Common myeloid progenitor, CD34-positive (primary cell): ENCODE results near the gene FN1.
A peak's percentile ranks its signal among the peaks of the same experiment; 100 is the strongest.

ENCODE experiments used
- CTCF ChIA-PET: fragments of 350-600 bp; sonication (Branson Sonifier 250); formaldehyde crosslinking; loops from one replicate; lab custom pipeline; 2021; ENCODE audit warnings: antibody characterized with exemption; lab: Charles Lee
- POLR2A ChIA-PET: fragments of 350-600 bp; sonication (Branson Sonifier 250); formaldehyde crosslinking; loops from one replicate; lab custom pipeline; 2021; ENCODE audit warnings: antibody characterized with exemption; lab: Charles Lee
- DNase-seq, 3 donors: peaks; one replicate each; pipeline versions ENCODE4 v3.0.0 to v3.0.0-alpha.2; 2013
- H3K27ac ChIP-seq, 2 experiments: 1 replicate in 1 of 2; 2 replicates in 1 of 2; pipeline ENCODE4 v1.7.0; 2013; ENCODE audit warnings: inconsistent platforms in 2 of 2, low read length in 2 of 2, mild to moderate bottlenecking in 2 of 2, low read depth in 1 of 2, moderate library complexity in 1 of 2; ENCODE audit not compliant: severe bottlenecking in 2 of 2, insufficient read depth in 1 of 2, poor library complexity in 1 of 2
- H3K27me3 ChIP-seq, 5 experiments: replicated peaks in 2 of 5; 1 replicate in 3 of 5; 2 replicates in 2 of 5; pipeline versions ENCODE4 v1.6.1 to v1.7.0; 2013; ENCODE audit warnings: low read length in 4 of 5, mild to moderate bottlenecking in 2 of 5, moderate library complexity in 2 of 5, inconsistent platforms in 1 of 5; ENCODE audit not compliant: insufficient read depth in 5 of 5, control insufficient read depth in 4 of 5
- H3K36me3 ChIP-seq, 4 experiments: 1 replicate in 2 of 4; 2 replicates in 2 of 4; pipeline versions ENCODE4 v1.6.1 to v1.7.0; 2013; ENCODE audit warnings: low read length in 3 of 4, control low read depth in 1 of 4, mild to moderate bottlenecking in 1 of 4; ENCODE audit not compliant: control insufficient read depth in 4 of 4, insufficient read depth in 4 of 4
- H3K4me1 ChIP-seq, 4 experiments: 1 replicate in 3 of 4; 2 replicates in 1 of 4; pipeline versions ENCODE4 v1.6.1 to v1.7.1; 2013; ENCODE audit warnings: low read length in 3 of 4, mild to moderate bottlenecking in 3 of 4, control low read depth in 1 of 4, inconsistent platforms in 1 of 4, moderate library complexity in 1 of 4; ENCODE audit not compliant: control insufficient read depth in 4 of 4, insufficient read depth in 4 of 4; ENCODE audit errors: control extremely low read depth in 1 of 4
- H3K4me3 ChIP-seq, 7 experiments: 1 replicate in 4 of 7; 2 replicates in 3 of 7; pipeline versions ENCODE4 v1.5.1 to v1.7.0; 2013; ENCODE audit warnings: mild to moderate bottlenecking in 7 of 7, low read length in 6 of 7, moderate library complexity in 6 of 7, inconsistent platforms in 2 of 7, low read depth in 2 of 7, control low read depth in 1 of 7; ENCODE audit not compliant: insufficient read depth in 4 of 7, control insufficient read depth in 1 of 7; ENCODE audit errors: extremely low read depth in 1 of 7
- H3K9me3 ChIP-seq, 5 experiments: 1 replicate in 4 of 5; 2 replicates in 1 of 5; pipeline versions ENCODE4 v1.6.1 to v1.7.1; 2013; ENCODE audit warnings: low read length in 4 of 5, mild to moderate bottlenecking in 2 of 5, inconsistent platforms in 1 of 5, low read depth in 1 of 5, moderate library complexity in 1 of 5; ENCODE audit not compliant: control insufficient read depth in 4 of 5, insufficient read depth in 2 of 5; ENCODE audit errors: control extremely low read depth in 1 of 5
- WGBS: methylation state at CpG from one replicate; pipeline ENCODE4 v1.1.5; 2013; ENCODE audit not compliant: insufficient coverage; 5-methylcytosine and 5-hydroxymethylcytosine counted together

FN1 gene

DNA sequence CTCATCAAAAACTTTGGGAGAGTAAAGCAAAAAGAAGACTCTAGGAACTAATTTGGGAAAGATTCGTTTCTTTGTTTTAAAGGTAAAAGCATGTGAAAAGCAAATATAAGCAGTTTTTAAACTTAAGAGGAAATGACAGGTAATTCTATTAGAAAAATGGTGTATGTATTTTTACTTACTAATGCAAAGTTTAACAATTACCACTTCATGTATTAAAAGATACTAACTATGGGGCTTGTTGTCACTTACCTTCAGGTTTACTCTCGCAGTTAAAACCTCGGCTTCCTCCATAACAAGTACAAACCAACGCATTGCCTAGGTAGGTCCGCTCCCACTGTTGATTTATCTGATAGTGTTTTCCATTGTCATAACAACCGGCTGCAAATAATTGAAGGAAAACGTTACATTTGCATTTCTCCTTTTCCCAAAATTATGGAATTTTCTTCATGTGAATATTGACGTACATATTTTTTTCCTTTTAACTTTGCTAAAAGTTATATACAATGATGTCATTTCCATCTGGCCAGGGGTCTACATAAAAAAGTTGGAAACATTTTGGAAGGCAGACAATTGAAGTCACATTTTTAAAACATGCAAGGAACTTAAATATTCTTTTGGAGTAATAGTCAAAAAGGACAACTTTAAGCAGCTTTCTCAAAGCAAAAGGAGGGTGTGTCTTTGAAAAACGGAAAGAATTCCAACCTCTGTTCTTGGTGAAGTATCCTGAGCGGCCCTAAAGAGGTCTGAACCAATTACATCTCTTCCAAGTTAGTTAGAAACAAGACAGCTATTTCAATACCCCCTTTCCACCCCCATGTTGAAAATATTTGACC is 1.2 kb downstream of the FN1 start:
- no peak for DNase-seq
- POLR2A ChIA-PET = no interaction called here
- 93% methylated on average over 4 of the region's 10 CpGs for WGBS
- CTCF ChIA-PET = no interaction called here
- Histone ChIP-seq H3K27ac (no peak overlapping the region), H3K27me3 (peaks cover 23 to 84% (median 30%) of the 10 kb centered on the region in 5 experiments), H3K36me3 (no peaks in the 10 kb centered on the region), H3K4me3 (peak overlapping the region in 1 of 7 experiments; percentile 64), H3K4me1 (peaks cover 2 to 18% (median 15%) of the 10 kb centered on the region in 4 experiments), H3K9me3 (no peaks in the 10 kb centered on the region)

DNA sequence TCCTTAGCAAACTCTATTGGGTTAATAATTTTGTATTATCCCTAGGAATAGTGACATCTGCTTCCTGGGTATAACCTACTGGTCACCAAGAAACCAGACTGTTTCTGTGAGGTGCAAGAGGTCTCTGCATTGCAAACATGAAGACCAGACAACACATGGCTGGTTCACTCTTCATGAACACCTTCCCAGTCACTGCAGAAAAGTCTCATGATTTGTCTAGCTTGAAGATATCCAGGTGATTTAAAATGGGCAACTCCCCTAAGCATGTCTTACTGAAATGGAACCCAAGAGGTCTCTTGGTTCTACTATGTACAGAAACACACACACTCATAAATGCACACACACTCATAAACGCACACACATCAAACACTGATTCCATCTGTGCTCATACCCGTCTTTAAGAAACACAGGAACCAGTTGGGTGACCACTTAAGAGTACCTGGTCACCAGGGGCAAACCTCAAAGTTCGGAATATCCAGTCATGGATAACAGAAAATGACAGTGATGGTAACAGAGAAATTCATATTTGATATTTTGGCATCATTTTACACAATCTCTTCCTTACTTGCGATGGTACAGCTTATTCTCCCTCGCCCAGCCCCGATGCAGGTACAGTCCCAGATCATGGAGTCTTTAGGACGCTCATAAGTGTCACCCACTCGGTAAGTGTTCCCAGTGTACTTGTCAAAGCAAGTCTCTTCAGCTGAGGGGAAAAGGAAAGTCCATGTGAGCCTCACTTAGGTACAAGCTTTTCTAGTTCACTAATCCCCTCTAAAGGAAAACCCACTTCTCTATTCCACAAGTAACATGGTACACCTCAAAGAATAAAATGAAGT is 2.9 kb downstream of the FN1 start:
- Histone ChIP-seq H3K4me3 (no peak overlapping the region), H3K4me1 (peaks cover 2 to 18% (median 15%) of the 10 kb centered on the region in 4 experiments), H3K27ac (no peak overlapping the region), H3K36me3 (no peaks in the 10 kb centered on the region), H3K27me3 (peaks cover 15 to 70% (median 23%) of the 10 kb centered on the region in 5 experiments), H3K9me3 (no peaks in the 10 kb centered on the region)
- DNase-seq = no peak
- ChIA-PET CTCF (interaction anchor here (1.3 kb wide), 1 partner anchor 578 kb away, joined by 3 read pairs; no protein-coding TSS in a partner anchor), POLR2A (no interaction called here)
- 90% methylated on average over 2 of the region's 8 CpGs for WGBS

DNA sequence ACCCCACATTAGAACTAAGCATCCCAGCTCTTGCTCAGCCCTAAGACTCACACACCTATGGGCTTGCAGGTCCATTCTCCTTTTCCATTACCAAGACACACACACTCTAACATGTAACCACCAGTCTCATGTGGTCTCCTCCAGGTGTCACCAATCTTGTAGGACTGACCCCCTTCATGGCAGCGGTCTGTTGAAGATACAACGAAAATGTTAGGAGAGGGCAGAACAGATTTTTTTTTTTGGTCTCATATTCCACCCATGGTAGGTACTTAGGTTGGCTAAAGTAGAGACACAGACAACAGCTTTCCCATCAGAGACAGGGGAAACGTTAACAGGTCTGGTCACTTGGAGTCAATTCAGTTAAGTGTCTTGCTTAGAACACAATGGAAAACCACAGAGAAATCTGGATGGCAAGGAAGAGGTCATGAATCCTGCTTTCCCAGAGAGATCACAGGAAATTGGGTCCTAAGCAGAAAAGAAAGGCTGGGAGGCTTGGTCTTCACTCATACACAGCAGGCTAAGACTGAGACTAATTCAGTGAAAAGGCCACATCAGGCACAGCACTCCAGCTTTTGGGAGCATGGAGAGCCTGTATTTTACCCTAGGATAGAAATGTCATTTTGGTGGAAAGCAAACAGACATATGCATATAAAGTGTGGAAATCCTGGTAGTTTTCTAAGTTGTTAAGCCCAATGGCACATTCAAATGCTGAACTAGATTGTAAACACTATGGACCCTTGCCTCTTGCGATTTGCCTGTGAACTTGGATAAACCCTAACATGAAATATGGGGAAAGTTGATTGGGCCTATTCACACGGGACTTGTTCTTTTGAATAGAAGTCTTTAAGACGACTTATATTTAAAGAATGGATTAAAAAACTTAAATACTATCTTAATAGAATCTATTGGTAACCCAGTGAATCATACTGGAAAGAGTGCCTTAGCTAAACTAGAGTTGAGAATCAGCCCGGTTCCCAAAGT is 3.8 kb downstream of the FN1 start:
- peaks cover 6 to 61% (median 15%) of the 10 kb centered on the region in 5 experiments for H3K27me3 ChIP-seq
- no peaks in the 10 kb centered on the region for H3K36me3 ChIP-seq
- DNase-seq = no peak
- no peak overlapping the region for H3K4me3 ChIP-seq
- ChIA-PET CTCF (no interaction called here), POLR2A (no interaction called here)
- H3K4me1 ChIP-seq = peaks cover 2 to 17% (median 15%) of the 10 kb centered on the region in 4 experiments
- H3K9me3 ChIP-seq = no peaks in the 10 kb centered on the region
- 100% methylated on average over 3 of the region's 7 CpGs for WGBS
- H3K27ac ChIP-seq = no peak overlapping the region

DNA sequence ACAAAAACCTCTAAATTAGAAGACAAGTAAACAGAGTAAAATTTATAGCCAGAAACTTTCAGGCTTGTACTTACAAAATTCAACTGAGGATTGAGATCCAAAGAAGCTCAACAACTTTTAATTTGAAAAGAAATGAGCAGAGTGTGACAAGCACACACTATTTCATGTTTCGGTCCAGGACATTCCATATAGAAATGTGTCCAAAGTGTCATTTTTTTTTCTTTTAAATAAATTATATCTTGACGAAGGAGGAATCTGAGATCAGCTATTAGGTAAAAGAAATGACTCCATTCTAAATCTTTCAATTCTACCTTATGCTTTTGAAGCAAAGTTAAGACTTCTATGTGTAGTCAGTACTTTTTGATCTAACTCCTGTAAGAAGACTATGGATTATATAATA is 4.6 kb downstream of the FN1 start:
- no CpG with 5 or more reads among the region's 2 CpGs for WGBS
- POLR2A ChIA-PET = no interaction called here
- peaks cover 0 to 2% (median 0%) of the 10 kb centered on the region in 5 experiments for H3K9me3 ChIP-seq
- CTCF ChIA-PET = no interaction called here
- H3K4me1 ChIP-seq = peaks cover 0 to 10% (median 8%) of the 10 kb centered on the region in 4 experiments
- no peaks in the 10 kb centered on the region for H3K36me3 ChIP-seq
- peaks cover 6 to 54% (median 12%) of the 10 kb centered on the region in 5 experiments for H3K27me3 ChIP-seq
- no peak overlapping the region for H3K4me3 ChIP-seq
- DNase-seq = no peak
- no peak overlapping the region for H3K27ac ChIP-seq

DNA sequence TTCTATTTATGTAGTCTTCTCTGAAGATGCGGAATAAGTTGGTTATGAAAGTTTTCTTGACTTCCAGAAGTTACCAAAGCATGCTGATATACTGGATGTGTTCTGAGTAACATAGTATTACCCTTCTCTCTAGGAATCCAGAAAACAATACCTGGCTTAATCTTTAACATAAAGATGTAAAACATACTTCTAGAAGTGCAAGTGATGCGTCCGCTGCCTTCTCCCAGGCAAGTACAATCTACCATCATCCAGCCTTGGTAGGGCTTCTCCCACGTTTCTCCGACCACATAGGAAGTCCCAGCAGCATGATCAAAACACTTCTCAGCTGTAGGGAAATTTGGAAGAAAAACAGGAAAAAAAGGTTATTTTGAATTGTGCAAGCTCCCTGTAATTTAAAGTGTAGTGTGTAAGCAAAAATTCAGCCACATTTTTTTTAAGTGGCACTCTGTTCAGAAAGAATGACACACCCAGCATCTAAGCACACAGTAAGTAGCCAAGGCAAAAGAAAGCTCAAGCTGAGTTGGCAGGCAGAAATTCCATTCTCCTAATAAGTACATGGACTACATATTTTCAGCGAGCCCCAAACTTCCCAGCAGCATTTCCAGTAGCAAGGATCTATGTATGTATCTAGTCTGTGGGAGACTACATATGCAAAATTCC is 5.2 kb downstream of the FN1 start:
- H3K27me3 ChIP-seq = peaks cover 6 to 50% (median 11%) of the 10 kb centered on the region in 5 experiments
- no peak overlapping the region for H3K4me3 ChIP-seq
- H3K36me3 ChIP-seq = no peaks in the 10 kb centered on the region
- H3K4me1 ChIP-seq = peaks cover 0 to 5% (median 4%) of the 10 kb centered on the region in 4 experiments
- 96% methylated on average over 4 of the region's 6 CpGs for WGBS
- H3K27ac ChIP-seq = no peak overlapping the region
- ChIA-PET POLR2A (no interaction called here), CTCF (no interaction called here)
- DNase-seq = no peak
- peaks cover 0 to 3% (median 0%) of the 10 kb centered on the region in 5 experiments for H3K9me3 ChIP-seq

DNA sequence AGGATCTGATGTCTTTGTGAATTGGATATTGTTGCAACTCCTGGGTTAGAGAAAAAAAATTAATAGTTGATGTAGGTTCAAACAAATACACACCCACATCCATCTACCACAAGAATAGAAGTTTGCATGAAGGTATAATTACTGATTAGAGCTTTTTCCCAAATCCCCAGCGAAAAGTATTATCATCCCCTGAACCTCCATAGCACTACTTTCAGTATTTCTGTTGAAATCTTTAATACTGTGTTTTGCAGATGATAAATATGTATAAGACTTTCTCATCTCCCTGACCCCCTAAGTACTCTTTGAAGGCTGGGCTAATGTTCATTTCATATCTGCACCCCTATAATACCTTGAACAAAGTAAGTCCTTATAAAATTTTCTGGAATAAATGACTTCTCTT is 6.4 kb downstream of the FN1 start:
- H3K27me3 ChIP-seq = peaks cover 0 to 46% (median 8%) of the 10 kb centered on the region in 5 experiments
- POLR2A ChIA-PET = no interaction called here
- H3K4me1 ChIP-seq = no peaks in the 10 kb centered on the region
- WGBS = no CpG with 5 or more reads among the region's 1 CpG
- H3K36me3 ChIP-seq = no peaks in the 10 kb centered on the region
- no peak for DNase-seq
- H3K27ac ChIP-seq = no peak overlapping the region
- H3K9me3 ChIP-seq = peaks cover 0 to 3% (median 0%) of the 10 kb centered on the region in 5 experiments
- CTCF ChIA-PET = no interaction called here
- H3K4me3 ChIP-seq = no peak overlapping the region
